Keratinocyte (primary cell): ENCODE data around the gene ANKRD44.

Experiments
- CTCF ChIP-seq, 3 experiments: IDR thresholded peaks in 1 of 3; conservative IDR thresholded peaks in 1 of 3; optimal IDR thresholded peaks in 1 of 3; 2 replicates in 2 of 3; 3 replicates in 1 of 3; pipeline versions ENCODE3 to v1.5.1; 2011; ENCODE audit warnings: low read length in 3 of 3, mild to moderate bottlenecking in 3 of 3, moderate library complexity in 2 of 3, control low read depth in 1 of 3, inconsistent platforms in 1 of 3; ENCODE audit not compliant: insufficient read depth in 2 of 3; ENCODE audit errors: extremely low read depth in 1 of 3
- EZH2 ChIP-seq: IDR thresholded peaks from one replicate; pipeline ENCODE4 v1.6.1; 2012; ENCODE audit warnings: inconsistent platforms, mild to moderate bottlenecking, low read length, moderate library complexity

GRCh38 chr2:197102231-197102630 lies 208.3 kb downstream of the ANKRD44 start:
- TF ChIP-seq CTCF (optimal IDR thresholded peaks at IDR 0.05 in 1 of 3, IDR thresholded peaks at IDR 0.05 in 1 of 3, conservative IDR thresholded peaks at IDR 0.05 in 1 of 3; ENCODE audit: extremely low read depth in 1 of 3, insufficient read depth in 2 of 3, low read length in 3 of 3) (no peak), EZH2 (no peak)
